Esophagus squamous epithelium (tissue), 4 donors: ENCODE measurements around the gene SH3GL2.

ENCODE experiments used
- CTCF ChIP-seq, 6 experiments: fragments of 450-650 bp in 4 of 6; fragments of 200-600 bp in 2 of 6; sonication (generic) in 2 of 6; IDR thresholded peaks; one replicate each; pipeline ENCODE4 v1.5.1; 2016 to 2019; ENCODE audit warnings: antibody characterized with exemption in 6 of 6, mild to moderate bottlenecking in 4 of 6, moderate library complexity in 4 of 6
- POLR2A ChIP-seq, 4 donors: fragments of 450-650 bp; IDR thresholded peaks; one replicate each; pipeline ENCODE4 v1.6.1; 2017; ENCODE audit warnings: antibody characterized with exemption in 4 of 4, mild to moderate bottlenecking in 4 of 4, moderate library complexity in 3 of 4

DNA sequence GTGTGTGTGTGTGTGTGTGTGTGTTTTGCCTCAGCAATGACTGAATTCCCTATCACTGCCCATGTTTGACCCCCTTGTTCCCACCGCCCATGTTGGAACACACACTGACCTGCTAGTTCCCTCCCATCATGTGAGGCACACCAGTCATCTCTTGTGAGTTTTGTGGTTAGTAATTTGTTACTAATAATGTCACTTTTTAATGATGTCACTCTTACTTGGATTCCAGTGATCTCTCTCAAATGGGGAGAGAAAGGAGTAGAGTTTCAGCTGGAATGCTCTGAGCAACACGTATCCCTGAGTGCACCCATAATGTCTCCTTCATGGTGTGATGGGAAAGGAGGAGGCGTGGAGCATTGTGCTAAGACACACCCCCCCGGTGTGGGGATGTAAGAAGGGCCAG, 172.6 kb downstream of the SH3GL2 start:
- no peak for TF ChIP-seq POLR2A (IDR thresholded peaks at IDR 0.05)
- TF ChIP-seq CTCF (IDR thresholded peaks at IDR 0.05) = no peak
